ENCODE measurements around the gene HSBP1L1.

The HSBP1L1 gene

GRCh38 chr18:79926306-79926705, 38.1 kb upstream of the HSBP1L1 start:
- peaks cover 7% of the 10 kb centered on the region for H3K9me3 ChIP-seq (ENCODE audit: insufficient read depth, low read depth, low read length)
- H3K4me3 ChIP-seq (ENCODE audit: low read depth, low read length) = no peak overlapping the region
- H4K8ac ChIP-seq (ENCODE audit: low read depth, low read length) = peak overlapping the region; percentile 7
- H3K14ac ChIP-seq (ENCODE audit: low read length) = no peak overlapping the region
- no peak overlapping the region for H3K23ac ChIP-seq (ENCODE audit: low read length)
- H4K12ac ChIP-seq (ENCODE audit: low read depth, low read length) = no peak overlapping the region
- peaks cover 0 to 2% of the 10 kb centered on the region in 2 experiments for H3K4me1 ChIP-seq (ENCODE audit: control insufficient read depth in 1 of 2, insufficient read depth in 2 of 2, low read length in 2 of 2)
- no peak overlapping the region for H2BK120ac ChIP-seq (ENCODE audit: insufficient read depth, low read length, poor library complexity)
- H3K9ac ChIP-seq (ENCODE audit: low read length) = no peak overlapping the region
- no peak overlapping the region for H3K4me2 ChIP-seq (ENCODE audit: low read length)
- no peak overlapping the region for H2BK12ac ChIP-seq (ENCODE audit: low read length)
- H3K4ac ChIP-seq (ENCODE audit: low read depth, low read length) = no peak overlapping the region
- H2AFZ ChIP-seq (ENCODE audit: insufficient read depth, low read length, poor library complexity) = no peak overlapping the region
- H4K91ac ChIP-seq (ENCODE audit: low read depth, low read length) = no peak overlapping the region
- H3K79me1 ChIP-seq (ENCODE audit: low read length) = no peaks in the 10 kb centered on the region
- DNase-seq = no peak
- no CpG with 5 or more reads among the region's 11 CpGs for WGBS (ENCODE audit: extremely low coverage, insufficient coverage, insufficient read length)
- no peak overlapping the region for H3K27ac ChIP-seq (ENCODE audit: low read depth, low read length)
- H2AK5ac ChIP-seq (ENCODE audit: low read length) = no peak overlapping the region
- H2BK5ac ChIP-seq (ENCODE audit: low read depth, low read length, poor library complexity) = no peak overlapping the region
- H3K36me3 ChIP-seq (ENCODE audit: control insufficient read depth in 1 of 2, insufficient read depth in 2 of 2, low read length in 2 of 2) = peaks cover 5 to 15% of the 10 kb centered on the region in 2 experiments
- no peaks in the 10 kb centered on the region for H3K27me3 ChIP-seq (ENCODE audit: insufficient read depth, low read length)
- H3K18ac ChIP-seq (ENCODE audit: low read length) = no peak overlapping the region
- H3K79me2 ChIP-seq (ENCODE audit: control insufficient read depth, insufficient read depth, low read length, poor library complexity) = no peaks in the 10 kb centered on the region

- H2AK5ac ChIP-seq (ENCODE audit: low read length) = no peak overlapping the region
- no peak overlapping the region for H4K8ac ChIP-seq (ENCODE audit: low read depth, low read length)
- WGBS (ENCODE audit: extremely low coverage, insufficient coverage, insufficient read length) = no CpG with 5 or more reads among the region's 21 CpGs
- no peak overlapping the region for H4K12ac ChIP-seq (ENCODE audit: low read depth, low read length)
- H3K23ac ChIP-seq (ENCODE audit: low read length) = no peak overlapping the region
- no peak overlapping the region for H3K4me3 ChIP-seq (ENCODE audit: low read depth, low read length)
- no peaks in the 10 kb centered on the region for H3K27me3 ChIP-seq (ENCODE audit: insufficient read depth, low read length)
- DNase-seq = no peak
- H3K36me3 ChIP-seq (ENCODE audit: control insufficient read depth in 1 of 2, insufficient read depth in 2 of 2, low read length in 2 of 2) = peaks cover 5 to 15% of the 10 kb centered on the region in 2 experiments
- no peak overlapping the region for H2BK5ac ChIP-seq (ENCODE audit: low read depth, low read length, poor library complexity)
- no peak overlapping the region for H2BK120ac ChIP-seq (ENCODE audit: insufficient read depth, low read length, poor library complexity)
- H3K4ac ChIP-seq (ENCODE audit: low read depth, low read length) = no peak overlapping the region
- H3K9me3 ChIP-seq (ENCODE audit: insufficient read depth, low read depth, low read length) = peaks cover 7% of the 10 kb centered on the region
- no peak overlapping the region for H2AFZ ChIP-seq (ENCODE audit: insufficient read depth, low read length, poor library complexity)
- H3K79me2 ChIP-seq (ENCODE audit: control insufficient read depth, insufficient read depth, low read length, poor library complexity) = no peaks in the 10 kb centered on the region
- H3K14ac ChIP-seq (ENCODE audit: low read length) = no peak overlapping the region
- no peak overlapping the region for H2BK12ac ChIP-seq (ENCODE audit: low read length)
- H3K18ac ChIP-seq (ENCODE audit: low read length) = no peak overlapping the region
- no peak overlapping the region for H4K91ac ChIP-seq (ENCODE audit: low read depth, low read length)
- H3K4me2 ChIP-seq (ENCODE audit: low read length) = no peak overlapping the region
- peaks cover 0 to 2% of the 10 kb centered on the region in 2 experiments for H3K4me1 ChIP-seq (ENCODE audit: control insufficient read depth in 1 of 2, insufficient read depth in 2 of 2, low read length in 2 of 2)
- H3K79me1 ChIP-seq (ENCODE audit: low read length) = no peaks in the 10 kb centered on the region
- H3K9ac ChIP-seq (ENCODE audit: low read length) = no peak overlapping the region
- H3K27ac ChIP-seq (ENCODE audit: low read depth, low read length) = no peak overlapping the region
Measured at GRCh38 chr18:79926715-79927606, 37.5 kb upstream of the HSBP1L1 start.

- Histone ChIP-seq H3K4me1 (ENCODE audit: control insufficient read depth in 1 of 2, insufficient read depth in 2 of 2, low read length in 2 of 2) (peaks cover 0 to 2% of the 10 kb centered on the region in 2 experiments), H3K23ac (ENCODE audit: low read length) (no peak overlapping the region), H3K27me3 (ENCODE audit: insufficient read depth, low read length) (no peaks in the 10 kb centered on the region), H2BK12ac (ENCODE audit: low read length) (no peak overlapping the region), H4K91ac (ENCODE audit: low read depth, low read length) (no peak overlapping the region), H3K9me3 (ENCODE audit: insufficient read depth, low read depth, low read length) (peaks cover 7% of the 10 kb centered on the region), H3K18ac (ENCODE audit: low read length) (no peak overlapping the region), H4K12ac (ENCODE audit: low read depth, low read length) (no peak overlapping the region), H3K79me2 (ENCODE audit: control insufficient read depth, insufficient read depth, low read length, poor library complexity) (no peaks in the 10 kb centered on the region), H3K79me1 (ENCODE audit: low read length) (no peaks in the 10 kb centered on the region), H2BK120ac (ENCODE audit: insufficient read depth, low read length, poor library complexity) (no peak overlapping the region), H3K9ac (ENCODE audit: low read length) (no peak overlapping the region), H2BK5ac (ENCODE audit: low read depth, low read length, poor library complexity) (no peak overlapping the region), H4K8ac (ENCODE audit: low read depth, low read length) (no peak overlapping the region), H3K14ac (ENCODE audit: low read length) (no peak overlapping the region), H3K4ac (ENCODE audit: low read depth, low read length) (no peak overlapping the region), H3K36me3 (ENCODE audit: control insufficient read depth in 1 of 2, insufficient read depth in 2 of 2, low read length in 2 of 2) (peaks cover 5 to 15% of the 10 kb centered on the region in 2 experiments), H3K4me3 (ENCODE audit: low read depth, low read length) (no peak overlapping the region), H3K27ac (ENCODE audit: low read depth, low read length) (no peak overlapping the region), H2AFZ (ENCODE audit: insufficient read depth, low read length, poor library complexity) (no peak overlapping the region), H3K4me2 (ENCODE audit: low read length) (no peak overlapping the region), H2AK5ac (ENCODE audit: low read length) (no peak overlapping the region)
- no peak for DNase-seq
- WGBS (ENCODE audit: extremely low coverage, insufficient coverage, insufficient read length) = no CpG with 5 or more reads among the region's 25 CpGs
Measured at GRCh38 chr18:79927607-79928562, 36.6 kb upstream of the HSBP1L1 start.

- H2AFZ ChIP-seq (ENCODE audit: insufficient read depth, low read length, poor library complexity) = no peak overlapping the region
- no peak overlapping the region for H3K4ac ChIP-seq (ENCODE audit: low read depth, low read length)
- WGBS (ENCODE audit: extremely low coverage, insufficient coverage, insufficient read length) = no CpG with 5 or more reads among the region's 9 CpGs
- H3K9me3 ChIP-seq (ENCODE audit: insufficient read depth, low read depth, low read length) = peaks cover 7% of the 10 kb centered on the region
- H3K36me3 ChIP-seq (ENCODE audit: control insufficient read depth in 1 of 2, insufficient read depth in 2 of 2, low read length in 2 of 2) = peaks cover 5 to 14% of the 10 kb centered on the region in 2 experiments
- no peak for DNase-seq
- no peak overlapping the region for H3K9ac ChIP-seq (ENCODE audit: low read length)
- H4K12ac ChIP-seq (ENCODE audit: low read depth, low read length) = no peak overlapping the region
- no peak overlapping the region for H2AK5ac ChIP-seq (ENCODE audit: low read length)
- H4K8ac ChIP-seq (ENCODE audit: low read depth, low read length) = no peak overlapping the region
- no peak overlapping the region for H3K27ac ChIP-seq (ENCODE audit: low read depth, low read length)
- H3K79me1 ChIP-seq (ENCODE audit: low read length) = no peaks in the 10 kb centered on the region
- no peaks in the 10 kb centered on the region for H3K27me3 ChIP-seq (ENCODE audit: insufficient read depth, low read length)
- H3K79me2 ChIP-seq (ENCODE audit: control insufficient read depth, insufficient read depth, low read length, poor library complexity) = no peaks in the 10 kb centered on the region
- no peak overlapping the region for H2BK5ac ChIP-seq (ENCODE audit: low read depth, low read length, poor library complexity)
- no peak overlapping the region for H3K4me2 ChIP-seq (ENCODE audit: low read length)
- no peak overlapping the region for H3K18ac ChIP-seq (ENCODE audit: low read length)
- H3K4me1 ChIP-seq (ENCODE audit: control insufficient read depth in 1 of 2, insufficient read depth in 2 of 2, low read length in 2 of 2) = peaks cover 0 to 2% of the 10 kb centered on the region in 2 experiments
- H2BK12ac ChIP-seq (ENCODE audit: low read length) = no peak overlapping the region
- H3K14ac ChIP-seq (ENCODE audit: low read length) = no peak overlapping the region
- H2BK120ac ChIP-seq (ENCODE audit: insufficient read depth, low read length, poor library complexity) = no peak overlapping the region
- H4K91ac ChIP-seq (ENCODE audit: low read depth, low read length) = no peak overlapping the region
- no peak overlapping the region for H3K23ac ChIP-seq (ENCODE audit: low read length)
- no peak overlapping the region for H3K4me3 ChIP-seq (ENCODE audit: low read depth, low read length)
Measured at GRCh38 chr18:79928563-79928960, 35.9 kb upstream of the HSBP1L1 start.

Data from trophoblast cell (in vitro differentiated cells and primary cell).